ENCODE measurements around the gene CTNNB1.

The CTNNB1 gene

GRCh38 chr3:41219424-41219823, 20.1 kb downstream of the CTNNB1 start:
- DNase-seq: no peak
- Histone ChIP-seq H3K36me3 (peaks cover 8% of the 10 kb centered on the region), H3K4me3 (ENCODE audit: low read depth, low read length) (no peak overlapping the region), H3K27ac (no peak overlapping the region), H3K9me3 (ENCODE audit: severe bottlenecking) (no peaks in the 10 kb centered on the region), H3K27me3 (ENCODE audit: insufficient read depth, low read depth, severe bottlenecking) (no peaks in the 10 kb centered on the region)
- TF ChIP-seq CTCF (IDR thresholded peaks at IDR 0.05; ENCODE audit: low read depth, low read length): no peak

GRCh38 chr3:41220906-41221677, 21.8 kb downstream of the CTNNB1 start:
- Histone ChIP-seq H3K27me3 (ENCODE audit: insufficient read depth, low read depth, severe bottlenecking) (no peaks in the 10 kb centered on the region), H3K9me3 (ENCODE audit: severe bottlenecking) (no peaks in the 10 kb centered on the region), H3K27ac (no peak overlapping the region), H3K4me3 (ENCODE audit: low read depth, low read length) (no peak overlapping the region), H3K36me3 (peaks cover 24% of the 10 kb centered on the region)
- TF ChIP-seq CTCF (IDR thresholded peaks at IDR 0.05; ENCODE audit: low read depth, low read length): no peak
- DNase-seq: no peak

- H3K9me3 ChIP-seq (ENCODE audit: severe bottlenecking): no peaks in the 10 kb centered on the region
- TF ChIP-seq CTCF (IDR thresholded peaks at IDR 0.05; ENCODE audit: low read depth, low read length): no peak
- no peak overlapping the region for H3K4me3 ChIP-seq (ENCODE audit: low read depth, low read length)
- DNase-seq: no peak
- no peak overlapping the region for H3K27ac ChIP-seq
- no peaks in the 10 kb centered on the region for H3K27me3 ChIP-seq (ENCODE audit: insufficient read depth, low read depth, severe bottlenecking)
- peaks cover 33% of the 10 kb centered on the region for H3K36me3 ChIP-seq
Observed at GRCh38 chr3:41222012-41222411, 22.7 kb downstream of the CTNNB1 start.

- no peak for DNase-seq
- no peak for TF ChIP-seq CTCF (IDR thresholded peaks at IDR 0.05; ENCODE audit: low read depth, low read length)
- H3K4me3 ChIP-seq (ENCODE audit: low read depth, low read length): no peak overlapping the region
- no peak overlapping the region for H3K27ac ChIP-seq
- no peaks in the 10 kb centered on the region for H3K27me3 ChIP-seq (ENCODE audit: insufficient read depth, low read depth, severe bottlenecking)
- H3K9me3 ChIP-seq (ENCODE audit: severe bottlenecking): no peaks in the 10 kb centered on the region
- H3K36me3 ChIP-seq: peaks cover 38% of the 10 kb centered on the region
Observed at GRCh38 chr3:41222501-41222900, 23.2 kb downstream of the CTNNB1 start.

- DNase-seq: no peak
- Histone ChIP-seq H3K9me3 (ENCODE audit: severe bottlenecking) (no peaks in the 10 kb centered on the region), H3K27ac (no peak overlapping the region), H3K36me3 (peaks cover 41% of the 10 kb centered on the region), H3K27me3 (ENCODE audit: insufficient read depth, low read depth, severe bottlenecking) (no peaks in the 10 kb centered on the region), H3K4me3 (ENCODE audit: low read depth, low read length) (no peak overlapping the region)
- no peak for TF ChIP-seq CTCF (IDR thresholded peaks at IDR 0.05; ENCODE audit: low read depth, low read length)
Observed at GRCh38 chr3:41223078-41223477, 23.8 kb downstream of the CTNNB1 start.

GRCh38 chr3:41223691-41224090, 24.4 kb downstream of the CTNNB1 start:
- no peaks in the 10 kb centered on the region for H3K9me3 ChIP-seq (ENCODE audit: severe bottlenecking)
- peaks cover 41% of the 10 kb centered on the region for H3K36me3 ChIP-seq
- no peak overlapping the region for H3K27ac ChIP-seq
- H3K4me3 ChIP-seq (ENCODE audit: low read depth, low read length): no peak overlapping the region
- no peak for TF ChIP-seq CTCF (IDR thresholded peaks at IDR 0.05; ENCODE audit: low read depth, low read length)
- DNase-seq: no peak
- H3K27me3 ChIP-seq (ENCODE audit: insufficient read depth, low read depth, severe bottlenecking): no peaks in the 10 kb centered on the region

Measured in WERI-Rb-1 (cell line).